OCI-LY7 (cell line): ENCODE data around the gene TRIM8. TPM values are rescaled to one million over a fixed set of nuclear protein-coding genes. Genes with fewer than 3 reads are reported as not detected.

Source experiments
- BruUV-seq: library from RNA; stranded (reverse); fragments of 400-500 nt; replicated peaks from 2 replicates; lab custom pipeline; 2021; lab: Mats Ljungman, UMichigan
- CTCF ChIA-PET: fragments of 300-600 bp; sonication (Branson Sonifier 250); formaldehyde crosslinking; loops from one replicate; lab custom pipeline; 2022; ENCODE audit warnings: antibody characterized with exemption; ENCODE audit not compliant: unreplicated experiment; lab: Charles Lee
- POLR2A ChIA-PET: fragments of 300-600 bp; sonication (Branson Sonifier 250); formaldehyde crosslinking; loops from one replicate; lab custom pipeline; 2022; ENCODE audit warnings: antibody characterized with exemption; lab: Charles Lee
- DNase-seq: peaks from one replicate; pipeline ENCODE4 v3.0.0-alpha.2; 2015; ENCODE audit warnings: low spot score
- H2AFZ ChIP-seq: fragments of 200-600 bp; sonication (generic), shearing (Covaris generic); 2 replicates; pipeline ENCODE4 v1.6.1; 2014; ENCODE audit warnings: mild to moderate bottlenecking, antibody characterized with exemption, low read length, moderate library complexity
- H3K27ac ChIP-seq: fragments of 200-600 bp; sonication (generic); 2 replicates; pipeline ENCODE4 v1.5.1; 2014; ENCODE audit warnings: mixed run types, low read depth, mild to moderate bottlenecking, moderate library complexity, low read length, inconsistent platforms; ENCODE audit not compliant: poor library complexity, severe bottlenecking
- H3K36me3 ChIP-seq: fragments of 200-600 bp; sonication (generic); 2 replicates; pipeline ENCODE4 v1.6.1; 2014; ENCODE audit warnings: mild to moderate bottlenecking, antibody characterized with exemption, low read length, moderate library complexity, mixed read lengths; ENCODE audit not compliant: insufficient read depth
- H3K4me1 ChIP-seq: fragments of 200-600 bp; sonication (generic); 2 replicates; pipeline ENCODE4 v1.5.1; 2014; ENCODE audit warnings: mild to moderate bottlenecking, low read length; ENCODE audit not compliant: insufficient read depth, poor library complexity, severe bottlenecking
- H3K4me2 ChIP-seq: fragments of 200-600 bp; sonication (generic); 2 replicates; pipeline ENCODE4 v1.6.1; 2014; ENCODE audit warnings: mild to moderate bottlenecking, low read length
- H3K4me3 ChIP-seq: fragments of 200-600 bp; sonication (generic); 2 replicates; pipeline ENCODE4 v1.5.1; 2014; ENCODE audit warnings: mild to moderate bottlenecking, low read depth, low read length; ENCODE audit not compliant: poor library complexity, severe bottlenecking
- H3K79me2 ChIP-seq: fragments of 200-600 bp; sonication (generic); 2 replicates; pipeline ENCODE4 v1.6.1; 2016; ENCODE audit warnings: low read depth, mild to moderate bottlenecking, low read length, moderate library complexity, mixed read lengths; ENCODE audit not compliant: insufficient read depth
- H3K9me2 ChIP-seq: fragments of 200-600 bp; sonication (generic); 2 replicates; pipeline ENCODE4 v1.6.1; 2016; ENCODE audit warnings: mild to moderate bottlenecking, low read length, mixed read lengths; ENCODE audit not compliant: insufficient read depth
- H3K9me3 ChIP-seq: fragments of 200-600 bp; sonication (generic); 2 replicates; pipeline ENCODE4 v1.6.1; 2014; ENCODE audit warnings: mild to moderate bottlenecking, mixed run types, low read length, mixed read lengths
- H4K20me1 ChIP-seq: fragments of 200-600 bp; sonication (generic); 2 replicates; pipeline ENCODE4 v1.6.1; 2014; ENCODE audit warnings: mild to moderate bottlenecking, antibody characterized with exemption, low read length, moderate library complexity, mixed read lengths; ENCODE audit not compliant: insufficient read depth
- CTCF ChIP-seq: fragments of 200-600 bp; sonication (generic); conservative IDR thresholded peaks from 2 replicates; pipeline ENCODE4 v1.5.1; 2014; ENCODE audit warnings: mild to moderate bottlenecking, antibody characterized with exemption, low read length, moderate library complexity, mixed read lengths
- EZH2phosphoT487 ChIP-seq: fragments of 200-600 bp; sonication (generic); IDR thresholded peaks from 2 replicates; pipeline ENCODE4 v1.6.1; 2018; ENCODE audit warnings: low read depth, borderline replicate concordance, mild to moderate bottlenecking, mixed run types, antibody characterized with exemption, low read length, moderate library complexity, mixed read lengths
- intact Hi-C: fragments of 100-400 bp; cut with micrococcal nuclease; formaldehyde crosslinking; loops from one replicate; pipeline ENCODE4 v1.10.0; 2022; ENCODE audit not compliant: unreplicated experiment
- total RNA-seq, 2 experiments: library from RNA; depleted of rRNA in 1 of 2; stranded (reverse); fragments of >200 nt in 1 of 2; shearing (Covaris generic) in 1 of 2; gene quantifications; 2 replicates each; pipeline ENCODE4 v1.2.3, GENCODE V29; 2014 to 2022

The TRIM8 gene
- total RNA-seq, 2 experiments from 2014 or later = 54.2 to 92.1 TPM

- Histone ChIP-seq H3K4me2 (no peak overlapping the region), H3K27ac (no peak overlapping the region), H3K4me3 (no peak overlapping the region), H3K36me3 (no peaks in the 10 kb centered on the region), H3K4me1 (peaks cover 24% of the 10 kb centered on the region), H3K9me3 (no peaks in the 10 kb centered on the region), H2AFZ (no peak overlapping the region), H4K20me1 (no peaks in the 10 kb centered on the region), H3K79me2 (no peaks in the 10 kb centered on the region), H3K9me2 (no peaks in the 10 kb centered on the region)
- TF ChIP-seq EZH2phosphoT487 (no peak), CTCF (no peak)
- intact Hi-C loops = no loop called here
- BruUV-seq = no TSS peak
- ChIA-PET CTCF (no interaction called here), POLR2A (no interaction called here)
- DNase-seq = no peak
Measured at GRCh38 chr10:102628451-102628911, 15.8 kb upstream of the TRIM8 start.

GRCh38 chr10:102629661-102630614, 14.3 kb upstream of the TRIM8 start:
- no TSS peak for BruUV-seq
- Histone ChIP-seq H3K27ac (no peak overlapping the region), H3K9me3 (no peaks in the 10 kb centered on the region), H3K4me1 (peaks cover 31% of the 10 kb centered on the region), H3K79me2 (no peaks in the 10 kb centered on the region), H2AFZ (no peak overlapping the region), H3K36me3 (no peaks in the 10 kb centered on the region), H3K9me2 (no peaks in the 10 kb centered on the region), H3K4me3 (no peak overlapping the region), H4K20me1 (no peaks in the 10 kb centered on the region), H3K4me2 (no peak overlapping the region)
- DNase-seq = no peak
- ChIA-PET CTCF (no interaction called here), POLR2A (no interaction called here)
- intact Hi-C loops = no loop called here
- TF ChIP-seq CTCF (no peak), EZH2phosphoT487 (no peak)

DNA sequence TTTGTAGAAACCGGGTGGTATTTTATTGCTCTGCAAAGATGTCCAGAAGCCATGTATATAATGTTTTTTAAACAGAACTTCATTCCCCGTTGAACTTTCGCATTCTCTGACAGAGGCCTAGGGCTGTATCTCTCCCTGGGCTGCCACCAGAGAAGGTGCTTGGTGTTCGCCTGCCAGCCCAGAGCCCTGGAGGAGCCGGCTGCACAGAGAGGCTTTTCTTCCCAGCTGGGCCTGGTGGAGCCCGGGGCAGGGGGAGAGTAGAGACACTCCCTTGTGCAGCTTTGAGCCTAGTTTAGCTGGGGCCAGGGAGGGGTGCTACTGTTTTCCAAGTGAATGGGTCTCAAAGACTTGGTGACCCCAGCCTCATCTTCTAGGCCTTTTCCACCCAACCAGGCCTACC, 13.6 kb upstream of the TRIM8 start:
- CTCF ChIA-PET = no interaction called here
- no peak overlapping the region for H3K27ac ChIP-seq
- TF ChIP-seq CTCF (no peak), EZH2phosphoT487 (no peak)
- H3K4me1 ChIP-seq = peaks cover 31% of the 10 kb centered on the region
- no peak overlapping the region for H3K4me2 ChIP-seq
- no peaks in the 10 kb centered on the region for H3K9me3 ChIP-seq
- H3K4me3 ChIP-seq = no peak overlapping the region
- POLR2A ChIA-PET = no interaction called here
- no peaks in the 10 kb centered on the region for H3K36me3 ChIP-seq
- DNase-seq = no peak
- intact Hi-C loops = no loop called here
- no peak overlapping the region for H2AFZ ChIP-seq
- no peaks in the 10 kb centered on the region for H3K9me2 ChIP-seq
- no peaks in the 10 kb centered on the region for H4K20me1 ChIP-seq
- no TSS peak for BruUV-seq
- H3K79me2 ChIP-seq = no peaks in the 10 kb centered on the region
